ENCODE data around the gene TRDN.

DNA sequence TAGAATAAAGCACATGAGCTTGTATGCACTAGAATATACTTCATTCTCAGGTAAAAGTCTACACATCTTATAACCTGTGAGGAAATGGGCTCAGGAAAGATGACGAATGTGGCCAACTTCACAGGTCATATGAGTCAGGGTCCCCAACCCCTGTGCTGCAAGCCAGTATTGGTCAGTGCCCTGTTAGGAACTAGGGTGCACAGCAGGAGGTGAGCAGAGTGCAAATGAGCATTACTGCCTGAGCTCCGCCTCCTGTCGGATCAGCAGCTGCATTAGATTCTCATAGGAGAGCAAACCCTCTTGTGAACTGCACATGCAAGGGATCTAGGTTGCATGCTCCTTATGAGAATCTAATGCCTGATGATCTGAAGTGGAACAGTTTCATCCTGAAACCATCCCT is 182.3 kb downstream of the TRDN start:
- no peak for TF ChIP-seq CTCF (IDR thresholded peaks at IDR 0.05; ENCODE audit: poor library complexity)
- TF ChIP-seq EZH2 (IDR thresholded peaks at IDR 0.05; ENCODE audit: borderline replicate concordance) = no peak
- no peak for TF ChIP-seq EZH2phosphoT487 (IDR thresholded peaks at IDR 0.05; ENCODE audit: low read depth, severe bottlenecking, unreplicated experiment)
